DLD1 (cell line): ENCODE results near the gene ZNF223.

Source experiments
- in situ Hi-C: cut with HindIII; loops from 2 replicates; pipeline ENCODE4 v1.10.0; 2017; ENCODE audit warnings: low sequenced_read_pairs

ZNF223 gene

DNA sequence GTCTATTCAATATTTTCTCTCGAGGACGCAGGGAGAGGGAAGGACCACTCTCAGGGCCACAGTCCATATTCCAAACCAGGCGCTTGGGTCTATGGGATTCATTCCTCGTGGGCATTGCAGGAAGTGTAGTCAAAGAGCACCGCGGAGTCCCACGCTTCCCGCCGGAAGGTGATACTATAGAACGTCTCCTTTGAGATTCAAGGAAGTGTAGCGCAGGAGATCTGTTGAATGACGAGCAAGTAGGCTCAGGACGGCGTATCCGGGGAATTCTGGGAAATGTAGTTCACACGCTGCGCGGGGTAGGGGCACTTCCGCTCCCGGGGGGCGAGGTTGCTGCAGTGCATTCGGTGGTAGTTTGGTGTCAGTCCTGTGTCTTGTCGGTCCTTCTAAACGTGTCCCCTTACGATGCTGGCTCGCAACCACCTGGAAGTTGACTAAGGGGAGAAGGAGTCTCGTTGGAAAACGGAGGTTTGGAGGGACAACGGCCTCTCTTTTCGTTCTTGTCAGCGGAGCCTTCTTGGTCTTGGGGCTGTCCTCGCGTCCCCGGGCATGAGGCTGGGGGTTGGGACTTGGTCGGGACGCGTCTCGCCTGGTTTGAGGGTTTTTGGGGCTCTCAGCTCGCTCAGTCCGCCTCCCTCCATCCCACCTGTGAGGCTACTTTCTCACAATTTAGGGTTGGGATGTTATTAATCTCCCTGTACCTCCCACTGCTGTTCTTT is 20.1 kb downstream of the ZNF223 start, which contains the start of gene ZNF284:
Gene ZNF284 (plus strand): TSS at position 336 of the 719 bp plus-strand sequence. CDS start 4,231 bp downstream, outside the sequence.
- in situ Hi-C loops = no loop called here

DNA sequence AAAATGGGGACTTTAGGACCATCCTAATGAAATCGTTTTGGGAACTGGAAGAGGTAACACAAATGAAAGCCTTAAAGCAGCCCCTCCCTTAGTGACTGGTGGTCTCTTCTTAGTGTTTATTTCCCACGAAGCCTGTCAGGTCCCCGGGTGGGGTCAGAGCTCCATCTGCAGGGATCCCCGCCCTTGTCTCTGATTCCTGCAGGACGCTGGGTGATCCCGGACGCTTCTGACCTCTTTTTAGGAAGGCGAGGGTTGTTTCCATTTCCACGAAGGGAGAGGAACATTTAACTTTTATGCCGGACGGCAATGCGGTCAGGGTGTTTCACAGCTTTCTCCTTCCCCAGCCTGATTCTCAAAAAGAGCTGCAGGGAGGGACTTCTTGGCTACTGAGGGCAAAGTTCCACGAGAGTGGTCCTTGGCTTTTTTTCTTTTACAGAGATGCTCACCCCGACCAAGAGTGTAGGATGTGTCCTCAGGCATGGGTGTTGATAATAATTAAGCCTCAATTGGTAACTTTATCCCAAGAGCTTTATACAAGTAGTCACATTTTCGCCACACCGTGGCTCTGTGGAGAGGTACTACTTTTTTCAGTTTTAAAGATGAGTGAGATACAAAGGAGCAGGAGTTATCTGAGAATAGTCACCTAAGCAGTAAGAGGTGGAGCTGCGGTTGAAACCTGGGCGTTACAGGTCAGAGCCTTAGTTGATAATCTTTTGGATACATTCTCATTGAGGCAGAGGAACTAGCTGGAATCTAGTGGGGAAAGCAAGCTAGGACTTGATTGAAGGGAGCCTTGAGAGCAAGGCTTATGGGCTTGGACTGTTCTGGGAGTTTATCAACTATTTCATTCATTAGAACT is 20.9 kb downstream of the ZNF223 start:
- in situ Hi-C loops = no loop called here

DNA sequence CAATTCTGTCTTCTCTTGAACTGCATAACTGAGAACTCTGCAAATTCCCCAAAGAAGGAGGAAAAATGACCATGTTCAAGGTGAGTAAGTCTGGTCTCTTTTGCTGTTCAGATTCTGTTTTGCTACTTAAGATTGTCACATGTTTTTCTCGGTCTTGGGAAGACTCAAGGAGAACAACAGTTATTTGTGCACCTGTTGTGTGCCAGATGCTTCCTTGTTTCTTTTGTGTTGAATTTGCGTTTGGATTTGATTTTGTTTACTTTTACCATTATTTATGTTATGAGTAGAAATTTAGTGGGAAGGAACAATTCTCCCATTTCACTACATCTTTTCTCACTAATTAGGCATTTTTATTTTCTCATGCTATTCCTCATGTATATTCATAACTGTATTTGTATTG is 24.5 kb downstream of the ZNF223 start:
- in situ Hi-C loops = no loop called here

DNA sequence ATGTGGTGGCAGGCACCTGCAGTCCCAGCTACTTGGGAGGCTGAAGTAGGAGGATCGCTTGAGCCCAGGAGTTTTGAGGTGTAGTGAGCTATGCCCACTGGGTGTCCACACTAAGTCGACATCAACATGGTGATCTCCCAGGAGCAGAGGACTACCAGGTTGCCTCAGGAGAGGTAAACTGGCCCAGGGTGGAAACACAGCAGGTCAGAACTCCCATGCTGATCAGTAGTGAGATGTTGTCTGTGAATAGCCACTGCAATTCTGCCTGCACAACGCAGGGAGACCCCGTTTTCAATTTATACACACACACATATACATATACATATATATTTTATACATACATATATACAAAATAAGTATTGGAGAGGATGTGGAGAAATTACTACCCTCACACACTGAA is 40.3 kb downstream of the ZNF223 start:
- in situ Hi-C loops = no loop called here

DNA sequence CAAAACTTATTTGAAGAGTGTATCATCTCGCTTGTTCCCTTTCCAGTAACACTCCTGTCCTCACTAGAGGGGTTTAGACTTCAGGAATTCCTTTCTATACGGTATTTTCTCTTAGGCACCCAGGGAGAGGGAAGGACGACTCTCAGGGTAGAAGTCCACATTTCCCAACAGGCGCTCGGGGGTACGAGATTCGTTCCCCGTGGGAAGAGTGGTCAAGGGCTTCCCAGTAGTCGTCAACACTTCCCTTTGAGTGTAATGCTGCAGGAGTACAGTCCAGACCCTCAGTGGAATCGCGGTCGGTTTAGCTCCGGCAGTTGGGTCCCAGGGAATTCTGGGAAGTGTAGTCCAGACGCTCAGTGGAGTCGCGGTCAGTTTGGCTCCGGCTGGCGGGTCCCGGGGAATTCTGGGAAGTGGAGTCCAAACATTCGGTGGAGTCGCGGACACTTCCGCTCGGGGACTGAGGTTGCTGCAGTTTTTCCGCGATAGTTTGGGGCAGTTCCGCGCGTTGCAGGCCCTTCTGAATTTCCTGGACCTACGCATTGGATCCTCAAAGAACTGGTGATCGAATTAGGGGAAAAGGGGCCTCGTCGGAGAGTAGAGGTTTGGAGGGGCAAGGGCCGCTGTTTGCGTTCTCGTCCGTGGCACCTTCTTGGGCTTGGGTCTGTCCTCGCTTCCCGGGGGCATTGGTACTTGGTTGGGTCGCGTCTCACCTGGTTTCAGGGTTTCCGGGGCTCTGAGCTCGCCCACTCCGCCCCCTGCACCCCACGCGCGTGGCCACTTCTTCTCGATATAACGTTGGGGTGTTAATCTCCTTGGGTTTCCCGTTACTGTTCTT is 42.3 kb downstream of the ZNF223 start, which contains the start of gene ZNF224:
Gene ZNF224 (plus strand): TSS at position 431 of the 835 bp plus-strand sequence. CDS start 3,513 bp downstream, outside the sequence.
- in situ Hi-C loops = no loop called here

DNA sequence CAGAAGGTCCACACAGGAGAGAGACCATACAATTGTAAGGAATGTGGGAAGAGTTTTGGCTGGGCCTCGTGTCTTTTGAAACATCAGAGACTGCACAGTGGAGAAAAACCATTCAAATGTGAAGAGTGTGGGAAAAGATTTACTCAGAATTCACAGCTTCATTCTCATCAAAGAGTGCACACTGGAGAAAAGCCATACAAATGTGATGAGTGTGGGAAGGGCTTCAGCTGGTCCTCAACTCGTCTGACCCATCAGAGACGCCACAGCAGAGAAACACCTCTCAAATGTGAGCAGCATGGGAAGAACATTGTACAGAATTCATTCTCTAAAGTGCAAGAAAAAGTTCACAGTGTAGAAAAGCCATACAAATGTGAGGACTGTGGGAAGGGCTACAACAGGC is 55.9 kb downstream of the ZNF223 start:
- in situ Hi-C loops = no loop called here

DNA sequence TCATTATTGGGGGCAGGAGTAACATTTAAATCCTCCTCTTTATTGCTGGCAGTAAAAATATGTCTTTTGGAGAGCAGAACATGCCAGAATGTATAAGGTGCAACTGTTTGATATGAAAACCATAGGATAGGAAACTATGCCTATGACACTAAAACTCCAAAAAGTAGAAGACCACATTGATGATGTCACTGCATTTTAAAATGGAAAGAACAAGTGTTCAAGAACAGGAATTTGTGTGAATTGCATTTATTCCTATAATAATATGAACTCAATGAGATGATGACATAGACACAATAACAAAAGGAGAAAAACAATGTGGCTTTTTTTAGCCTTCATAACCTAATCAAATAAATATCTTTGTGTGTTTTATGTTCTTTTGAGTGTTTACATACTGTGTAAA is 57.6 kb downstream of the ZNF223 start:
- in situ Hi-C loops = no loop called here

DNA sequence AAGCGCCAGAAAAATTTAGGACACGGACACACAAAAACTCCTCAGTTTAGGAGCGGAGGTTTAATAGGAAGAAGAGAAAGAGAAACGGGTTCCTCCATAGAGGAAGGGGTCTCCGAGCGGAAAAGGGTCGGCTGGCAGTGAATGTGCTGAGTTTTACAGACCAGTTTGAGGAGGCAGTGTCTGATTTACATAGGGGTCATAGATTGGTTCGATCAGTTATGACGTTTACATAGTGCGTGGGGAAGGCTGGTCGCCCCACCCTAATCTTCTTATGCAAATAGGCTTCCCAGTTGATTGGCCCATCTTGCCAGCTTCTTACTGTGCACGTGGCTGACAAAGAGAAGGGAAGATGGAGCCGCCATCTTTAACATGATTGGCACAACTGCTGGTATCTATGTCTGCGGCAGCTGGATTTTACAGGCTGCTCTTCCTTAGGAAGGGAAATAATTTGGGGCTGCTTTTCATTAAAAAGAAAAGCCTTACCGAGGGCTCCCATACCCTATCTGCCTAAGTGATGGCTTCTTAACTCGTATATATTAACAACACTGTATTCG is 60.2 kb downstream of the ZNF223 start:
- in situ Hi-C loops = no loop called here

DNA sequence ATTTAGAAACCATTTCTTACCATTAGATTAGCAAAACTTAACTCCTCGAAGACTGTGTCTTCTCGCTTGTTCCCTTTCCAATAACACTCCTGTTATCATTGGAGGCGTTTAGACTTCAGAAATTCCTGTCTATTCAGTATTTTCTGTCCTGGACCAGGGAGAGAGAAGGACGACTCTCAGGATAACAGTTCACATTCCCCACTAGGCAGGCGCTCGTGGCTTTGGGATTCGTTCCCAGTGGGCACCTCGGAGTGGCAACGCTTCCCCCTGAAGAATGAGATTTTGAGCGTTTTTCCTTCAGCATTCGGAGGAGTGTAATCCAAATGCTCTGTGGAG is 60.9 kb downstream of the ZNF223 start:
- in situ Hi-C loops = no loop called here

DNA sequence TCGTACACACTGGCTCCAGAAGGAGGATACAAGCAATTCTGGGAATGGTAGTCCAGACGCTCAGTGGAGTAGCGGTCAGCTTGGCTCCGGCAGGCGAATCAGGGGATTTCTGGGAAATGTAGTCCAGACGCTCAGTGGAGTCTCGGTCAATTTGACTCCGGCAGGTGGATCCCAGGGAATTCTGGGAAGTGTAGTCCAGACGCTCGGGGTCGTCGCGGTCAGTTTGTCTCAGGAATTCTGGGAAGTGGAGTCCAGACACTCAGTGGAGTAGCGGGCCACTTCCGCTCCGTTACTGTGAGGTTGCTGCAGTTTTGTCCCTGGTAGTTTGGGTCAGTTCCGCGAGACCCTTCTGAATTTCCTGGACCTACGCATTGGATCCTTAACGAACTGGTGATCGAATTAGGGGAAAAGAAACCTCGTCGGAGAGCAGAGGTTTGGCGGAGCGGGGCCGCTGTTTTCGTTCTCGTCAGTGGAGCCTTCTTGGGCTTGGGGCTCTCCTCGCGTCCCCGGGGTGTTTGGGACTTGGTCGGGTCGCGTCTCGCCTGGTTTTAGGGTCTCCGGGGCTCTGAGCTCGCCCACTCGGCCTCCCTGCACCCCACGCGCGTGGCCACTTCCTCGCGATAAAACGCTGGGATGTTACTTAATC is 61.4 kb downstream of the ZNF223 start, which contains the start of gene ZNF225:
Gene ZNF225 (plus strand): TSS at position 262 of the 646 bp plus-strand sequence. CDS start 2,429 bp downstream, outside the sequence.
- in situ Hi-C loops = no loop called here

DNA sequence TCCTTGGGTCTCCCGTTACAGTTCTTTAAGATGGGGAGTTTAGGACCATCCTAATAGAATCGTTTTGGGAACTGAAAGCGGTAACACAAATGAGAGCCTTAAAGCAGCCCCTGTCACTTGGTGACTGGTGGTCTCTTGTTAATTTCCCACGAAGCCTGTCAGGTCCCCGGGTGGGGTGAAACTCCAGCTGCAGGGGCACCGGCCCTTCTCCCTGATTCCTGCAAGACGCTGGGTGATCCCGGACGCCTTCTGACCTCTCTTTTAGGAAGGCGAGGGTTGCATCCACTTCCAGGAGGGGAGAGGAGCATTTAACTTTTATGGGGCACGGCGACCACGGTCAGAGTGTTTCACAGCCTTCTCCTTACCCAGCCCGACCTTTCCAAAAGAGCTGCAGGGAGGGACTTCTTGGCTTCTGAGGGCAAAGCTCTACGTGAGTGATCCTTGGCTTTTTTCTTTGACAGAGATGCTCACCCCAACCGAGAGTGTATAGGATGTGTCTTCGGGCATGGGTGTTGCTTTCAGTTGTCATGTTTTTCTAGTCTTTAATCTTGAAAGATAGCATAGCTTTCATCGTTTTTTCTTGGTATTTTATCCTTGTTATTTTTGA is 62.1 kb downstream of the ZNF223 start:
- in situ Hi-C loops = no loop called here
